Large intestine (tissue), 3 donors: ENCODE measurements around the gene NEUROG1. TPM values are rescaled to one million over a fixed set of nuclear protein-coding genes. Genes with fewer than 3 reads are reported as not detected.

Experiments used
- DNase-seq, 2 donors: peaks; one replicate each; pipeline versions ENCODE4 v3.0.0 to v3.0.0-alpha.2; 2013
- H3K27ac ChIP-seq: one replicate; pipeline ENCODE4 v1.5.1; 2013; ENCODE audit warnings: low read length
- H3K27me3 ChIP-seq: 2 replicates; pipeline ENCODE4 v1.6.1; 2013; ENCODE audit warnings: low read length; ENCODE audit not compliant: control insufficient read depth, insufficient read depth
- H3K36me3 ChIP-seq: 2 replicates; pipeline ENCODE4 v1.6.1; 2013; ENCODE audit warnings: low read length; ENCODE audit not compliant: control insufficient read depth, insufficient read depth
- H3K4me1 ChIP-seq: one replicate; pipeline ENCODE4 v1.6.1; 2013; ENCODE audit warnings: low read length; ENCODE audit not compliant: control insufficient read depth, insufficient read depth
- H3K4me3 ChIP-seq: one replicate; pipeline ENCODE4 v1.5.1; 2013; ENCODE audit warnings: low read length
- H3K9me3 ChIP-seq: one replicate; pipeline ENCODE4 v1.6.1; 2013; ENCODE audit warnings: mild to moderate bottlenecking, low read depth, low read length, moderate library complexity; ENCODE audit not compliant: control insufficient read depth
- WGBS: methylation state at CpG from one replicate; pipeline ENCODE4 v1.1.5; 2013; ENCODE audit warnings: low lambda C conversion rate; ENCODE audit not compliant: insufficient coverage; 5-methylcytosine and 5-hydroxymethylcytosine counted together
- polyA plus RNA-seq: library from polyadenylated mRNA; unstranded; fragments of 120-200 nt; gene quantifications from one replicate; pipeline ENCODE4 v1.2.1, GENCODE V29; 2013

The NEUROG1 gene
- polyA plus RNA-seq, 1 donor = not detected

GRCh38 chr5:135487839-135488514 is 47.8 kb downstream of the NEUROG1 start:
- DNase-seq = no peak
- peaks cover 18% of the 10 kb centered on the region for H3K4me1 ChIP-seq
- no CpG with 5 or more reads among the region's 11 CpGs for WGBS
- no peaks in the 10 kb centered on the region for H3K36me3 ChIP-seq
- H3K27ac ChIP-seq = no peak overlapping the region
- peaks cover 90% of the 10 kb centered on the region for H3K27me3 ChIP-seq
- H3K4me3 ChIP-seq = no peak overlapping the region
- H3K9me3 ChIP-seq = peaks cover 10% of the 10 kb centered on the region

- peaks cover 83% of the 10 kb centered on the region for H3K27me3 ChIP-seq
- H3K4me1 ChIP-seq = peaks cover 18% of the 10 kb centered on the region
- no peaks in the 10 kb centered on the region for H3K36me3 ChIP-seq
- H3K9me3 ChIP-seq = peaks cover 10% of the 10 kb centered on the region
- no CpG with 5 or more reads among the region's 1 CpG for WGBS
- H3K27ac ChIP-seq = no peak overlapping the region
- DNase-seq = no peak
- H3K4me3 ChIP-seq = no peak overlapping the region
These were observed 48.7 kb downstream of the NEUROG1 start for GRCh38 chr5:135487037-135487395.

DNA sequence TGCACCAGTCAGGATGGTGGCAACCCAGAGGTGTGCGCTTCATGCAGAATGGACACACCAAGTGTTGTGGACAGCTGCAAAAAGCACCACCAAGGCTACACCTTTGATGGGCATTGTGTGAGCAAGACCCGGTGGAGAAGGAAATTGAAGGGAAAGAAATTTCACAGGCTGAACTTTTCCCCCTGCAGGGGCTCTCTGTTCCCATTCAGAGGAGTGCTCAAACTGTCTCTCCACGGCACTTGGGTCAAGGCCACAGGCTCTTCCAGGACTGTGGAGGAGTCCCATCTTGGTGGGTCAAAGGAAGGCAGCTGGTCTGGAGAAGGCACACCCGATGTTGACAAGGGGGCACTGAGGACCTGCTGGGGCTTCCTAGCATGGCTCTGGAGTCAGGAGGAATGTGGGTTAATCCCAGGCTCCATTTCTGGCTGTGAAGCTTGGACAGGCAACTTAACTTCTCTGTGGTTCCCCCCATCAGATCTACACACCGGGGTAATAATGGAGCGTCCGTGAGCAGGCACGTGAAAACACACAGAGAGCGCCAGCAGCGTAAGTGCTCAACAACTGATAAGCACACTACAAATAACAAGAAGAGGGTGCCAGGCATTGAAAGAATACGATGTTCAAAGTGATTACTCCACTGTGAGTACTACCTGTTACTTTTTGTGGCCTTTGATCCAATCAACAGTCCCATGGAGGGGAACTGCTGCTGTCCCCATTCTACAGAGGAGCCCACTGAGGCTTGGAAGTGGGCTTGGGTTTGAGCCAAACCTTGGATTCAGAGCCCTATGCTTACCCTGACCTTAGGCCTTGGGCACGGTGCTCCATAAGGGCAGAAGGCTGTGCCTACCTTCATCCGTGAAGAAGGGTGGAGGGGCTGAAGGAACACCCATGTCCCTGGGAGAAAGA is 49.4 kb downstream of the NEUROG1 start:
- no CpG with 5 or more reads among the region's 13 CpGs for WGBS
- no peak for DNase-seq
- H3K36me3 ChIP-seq = no peaks in the 10 kb centered on the region
- H3K27me3 ChIP-seq = peaks cover 77% of the 10 kb centered on the region
- H3K4me3 ChIP-seq = no peak overlapping the region
- H3K4me1 ChIP-seq = peaks cover 18% of the 10 kb centered on the region
- H3K27ac ChIP-seq = no peak overlapping the region
- H3K9me3 ChIP-seq = peaks cover 6% of the 10 kb centered on the region

GRCh38 chr5:135484674-135485086 is 51.1 kb downstream of the NEUROG1 start:
- Histone ChIP-seq H3K36me3 (no peaks in the 10 kb centered on the region), H3K4me1 (peaks cover 12% of the 10 kb centered on the region), H3K9me3 (peaks cover 6% of the 10 kb centered on the region), H3K4me3 (no peak overlapping the region), H3K27me3 (peaks cover 70% of the 10 kb centered on the region), H3K27ac (no peak overlapping the region)
- no peak for DNase-seq
- no CpG with 5 or more reads among the region's 5 CpGs for WGBS

Other genes with a start within 250 kb of the NEUROG1 start
- 312 TPM for gene MACROH2A1, start 136.7 kb downstream of the NEUROG1 start, polyA plus RNA-seq
- 0.45 TPM for gene DCANP1, start 88.6 kb downstream of the NEUROG1 start, polyA plus RNA-seq
- gene TIFAB, start 83.6 kb downstream of the NEUROG1 start, polyA plus RNA-seq = 1.4 TPM
- 161 TPM for gene CXCL14, start 43.0 kb upstream of the NEUROG1 start, polyA plus RNA-seq